Prostate gland (tissue), 2 donors: Measurements from ENCODE around the gene ETNPPL. TPM values are rescaled to one million over a fixed set of nuclear protein-coding genes. Genes with fewer than 3 reads are reported as not detected.

ENCODE experiments used
- DNase-seq: peaks from one replicate; pipeline ENCODE4 v3.0.0-alpha.2; 2019; ENCODE audit warnings: low spot score
- H3K27ac ChIP-seq, 2 donors: fragments of 200-600 bp; sonication (generic); 2 replicates each; pipeline ENCODE4 v1.5.1; 2017 to 2019
- H3K27me3 ChIP-seq: fragments of 200-600 bp; sonication (generic); replicated peaks from 2 replicates; pipeline ENCODE4 v1.5.1; 2019; ENCODE audit not compliant: insufficient read depth
- H3K36me3 ChIP-seq, 2 donors: fragments of 200-600 bp; sonication (generic); 1 replicate in 1 of 2; 2 replicates in 1 of 2; pipeline versions ENCODE4 v1.5.1 to v1.8.1; 2017 to 2019
- H3K4me1 ChIP-seq: fragments of 200-600 bp; sonication (generic); replicated peaks from 2 replicates; pipeline ENCODE4 v1.5.1; 2019
- H3K4me3 ChIP-seq, 2 donors: fragments of 200-600 bp; sonication (generic); 2 replicates each; pipeline ENCODE4 v1.5.1; 2017 to 2019
- H3K9me3 ChIP-seq: fragments of 200-600 bp; sonication (generic); 2 replicates; pipeline ENCODE4 v1.5.1; 2017
- POLR2A ChIP-seq: fragments of 450-650 bp; IDR thresholded peaks from one replicate; pipeline ENCODE4 v1.6.1; 2016; ENCODE audit warnings: antibody characterized with exemption, mild to moderate bottlenecking
- POLR2AphosphoS5 ChIP-seq: sonication (generic); formaldehyde crosslinking; IDR thresholded peaks from one replicate; pipeline ENCODE4 v1.6.1; 2017; ENCODE audit warnings: antibody characterized with exemption
- WGBS: methylation state at CpG from one replicate; pipeline ENCODE4 v1.1.5; 2018; 5-methylcytosine and 5-hydroxymethylcytosine counted together
- intact Hi-C: fragments of 100-400 bp; cut with DNase I; formaldehyde crosslinking; loops from one replicate; pipeline ENCODE4 v1.14.2; 2022
- total RNA-seq, 2 donors: library from RNA; depleted of rRNA; stranded (reverse); fragments of >200 nt; gene quantifications; one replicate each; pipeline ENCODE4 v1.1.0, GENCODE V29; 2016
- TF ChIP-seq, protein P1 (sequence below), 4 experiments: fragments of 200-600 bp in 2 of 4; fragments of 450-650 bp in 2 of 4; sonication (generic) in 2 of 4; IDR thresholded peaks; 1 replicate in 3 of 4; 2 replicates in 1 of 4; pipeline ENCODE4 v1.5.1; 2016 to 2019; ENCODE audit warnings: antibody characterized with exemption in 4 of 4, mild to moderate bottlenecking in 2 of 4, moderate library complexity in 2 of 4

The ETNPPL gene
- total RNA-seq, 2 donors from 2014 or later = 1.1 TPM; not detected in 1

DNA sequence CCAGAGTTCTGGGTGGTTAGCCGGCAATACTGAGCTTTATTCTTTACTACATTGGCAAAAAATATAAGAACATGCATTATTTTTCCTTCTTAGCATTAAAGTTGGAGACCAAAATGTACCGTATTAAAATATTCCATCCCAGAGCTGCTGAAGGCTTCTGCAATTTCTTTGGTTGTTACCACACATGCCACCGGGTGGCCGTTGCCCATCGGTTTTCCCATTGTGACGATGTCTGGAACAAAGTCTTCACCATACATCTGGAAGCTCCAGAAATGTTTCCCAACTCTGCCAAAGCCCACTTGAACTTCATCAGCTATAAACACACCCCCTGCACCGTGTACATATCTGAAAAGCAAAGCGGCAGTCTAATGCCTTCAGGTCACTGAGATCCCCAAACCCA, 13.7 kb downstream of the ETNPPL start:
- no peak for DNase-seq
- no peaks in the 10 kb centered on the region for H3K27me3 ChIP-seq
- no peaks in the 10 kb centered on the region for H3K4me1 ChIP-seq
- no peaks in the 10 kb centered on the region for H3K9me3 ChIP-seq
- WGBS = 84% methylated on average over 8 of the region's 8 CpGs
- H3K36me3 ChIP-seq = no peaks in the 10 kb centered on the region
- no peak overlapping the region for H3K4me3 ChIP-seq
- intact Hi-C loops = no loop called here
- TF ChIP-seq POLR2A (no peak), POLR2AphosphoS5 (no peak)
- TF ChIP-seq, protein P1, sequence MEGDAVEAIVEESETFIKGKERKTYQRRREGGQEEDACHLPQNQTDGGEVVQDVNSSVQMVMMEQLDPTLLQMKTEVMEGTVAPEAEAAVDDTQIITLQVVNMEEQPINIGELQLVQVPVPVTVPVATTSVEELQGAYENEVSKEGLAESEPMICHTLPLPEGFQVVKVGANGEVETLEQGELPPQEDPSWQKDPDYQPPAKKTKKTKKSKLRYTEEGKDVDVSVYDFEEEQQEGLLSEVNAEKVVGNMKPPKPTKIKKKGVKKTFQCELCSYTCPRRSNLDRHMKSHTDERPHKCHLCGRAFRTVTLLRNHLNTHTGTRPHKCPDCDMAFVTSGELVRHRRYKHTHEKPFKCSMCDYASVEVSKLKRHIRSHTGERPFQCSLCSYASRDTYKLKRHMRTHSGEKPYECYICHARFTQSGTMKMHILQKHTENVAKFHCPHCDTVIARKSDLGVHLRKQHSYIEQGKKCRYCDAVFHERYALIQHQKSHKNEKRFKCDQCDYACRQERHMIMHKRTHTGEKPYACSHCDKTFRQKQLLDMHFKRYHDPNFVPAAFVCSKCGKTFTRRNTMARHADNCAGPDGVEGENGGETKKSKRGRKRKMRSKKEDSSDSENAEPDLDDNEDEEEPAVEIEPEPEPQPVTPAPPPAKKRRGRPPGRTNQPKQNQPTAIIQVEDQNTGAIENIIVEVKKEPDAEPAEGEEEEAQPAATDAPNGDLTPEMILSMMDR (IDR thresholded peaks at IDR 0.05) = no peak
- H3K27ac ChIP-seq = no peak overlapping the region

- H3K27ac ChIP-seq = no peak overlapping the region
- no peaks in the 10 kb centered on the region for H3K4me1 ChIP-seq
- no peaks in the 10 kb centered on the region for H3K27me3 ChIP-seq
- no peak for DNase-seq
- WGBS = 88% methylated on average over 3 of the region's 3 CpGs
- intact Hi-C loops = no loop called here
- no peaks in the 10 kb centered on the region for H3K9me3 ChIP-seq
- TF ChIP-seq, protein P1 (IDR thresholded peaks at IDR 0.05) = no peak
- TF ChIP-seq POLR2AphosphoS5 = no peak
- H3K4me3 ChIP-seq = no peak overlapping the region
- H3K36me3 ChIP-seq = no peaks in the 10 kb centered on the region
Measured at GRCh38 chr4:108746511-108746910, 16.3 kb downstream of the ETNPPL start.

GRCh38 chr4:108744307-108744706, 18.5 kb downstream of the ETNPPL start:
- Histone ChIP-seq H3K36me3 (no peaks in the 10 kb centered on the region), H3K27ac (no peak overlapping the region), H3K4me3 (no peak overlapping the region), H3K4me1 (no peaks in the 10 kb centered on the region), H3K9me3 (no peaks in the 10 kb centered on the region), H3K27me3 (no peaks in the 10 kb centered on the region)
- TF ChIP-seq POLR2A (no peak), POLR2AphosphoS5 (no peak)
- TF ChIP-seq, protein P1 (IDR thresholded peaks at IDR 0.05) = no peak
- intact Hi-C loops = no loop called here
- DNase-seq = no peak

DNA sequence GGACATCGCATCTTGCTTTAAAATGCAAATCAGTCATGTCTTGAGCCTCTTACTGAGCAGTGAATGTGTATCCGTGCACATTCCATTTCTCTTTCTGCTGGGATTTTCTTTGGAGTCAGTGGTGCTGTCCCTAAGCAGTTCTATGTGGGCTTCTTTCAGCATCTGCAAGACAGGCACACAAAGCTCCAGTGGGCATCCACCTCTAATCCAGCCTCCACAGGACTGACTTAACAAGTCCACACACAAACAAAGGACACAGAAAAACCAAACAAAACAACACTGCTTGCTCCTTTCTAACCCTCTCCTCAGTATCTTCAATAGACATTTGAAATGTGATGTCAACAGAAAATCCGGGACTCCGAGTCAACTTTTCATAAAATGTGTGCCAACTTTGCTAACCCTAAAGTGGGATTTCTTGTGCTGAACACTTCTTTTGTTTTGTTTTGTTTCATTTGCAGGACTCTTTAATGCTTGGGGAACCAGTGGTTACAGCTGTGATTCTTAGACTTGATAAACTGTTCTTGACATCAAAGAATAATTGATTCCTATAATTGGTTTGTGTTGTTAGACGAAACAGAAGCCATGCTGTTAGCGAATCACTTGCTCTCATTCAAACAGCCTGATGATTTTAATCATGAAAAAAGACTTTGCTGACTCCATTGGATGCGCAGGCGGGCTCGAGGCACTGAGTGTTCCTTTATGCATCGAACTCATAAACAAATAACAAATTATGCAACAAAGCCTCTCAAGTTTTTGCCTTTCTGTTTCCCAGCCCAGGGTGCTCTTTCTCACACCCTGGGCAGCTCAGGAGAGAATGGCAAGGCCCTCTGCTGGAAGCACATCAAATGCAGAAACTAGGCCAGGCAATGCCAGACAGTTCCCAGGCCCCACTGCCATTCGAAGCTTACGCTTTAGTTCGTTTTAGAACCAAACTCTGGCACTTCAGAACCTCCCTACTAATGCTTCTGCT, 20.1 kb downstream of the ETNPPL start:
- H3K4me3 ChIP-seq = no peak overlapping the region
- DNase-seq = no peak

More for the DNA sequence above, 20.1 kb downstream of the ETNPPL start:
- intact Hi-C loops = no loop called here
- WGBS = 54% methylated on average over 13 of the region's 13 CpGs
- TF ChIP-seq, protein P1 (IDR thresholded peaks at IDR 0.05) = no peak
- no peak for TF ChIP-seq POLR2A
- no peak for TF ChIP-seq POLR2AphosphoS5
- Histone ChIP-seq H3K9me3 (no peaks in the 10 kb centered on the region), H3K4me1 (no peaks in the 10 kb centered on the region), H3K36me3 (no peaks in the 10 kb centered on the region), H3K27ac (no peak overlapping the region), H3K27me3 (no peaks in the 10 kb centered on the region)
